Activated T-cell treated with anti-CD3 and anti-CD28 coated beads for 1 hour (primary cell): ENCODE results near the gene DNAJB6.

Experiments
- DNase-seq: peaks from one replicate; pipeline ENCODE4 v3.0.0-alpha.2; 2020; ENCODE audit warnings: low read depth

DNAJB6 gene

GRCh38 chr7:157466867-157467261 lies 130.1 kb downstream of the DNAJB6 start:
- no peak for DNase-seq
